ENCODE measurements around the gene OPCML. TPM values are rescaled to one million over a fixed set of nuclear protein-coding genes. Genes with fewer than 3 reads are reported as not detected.

The OPCML gene
- total RNA-seq, 1 experiment from 2014 or later = not detected

- intact Hi-C loops (cut with micrococcal nuclease; ENCODE audit: unreplicated experiment) = no loop called here
- Histone ChIP-seq H3K36me3 (ENCODE audit: control insufficient read depth, insufficient read depth, low read length) (no peaks in the 10 kb centered on the region), H3K9me3 (ENCODE audit: control insufficient read depth, insufficient read depth, low read depth, low read length) (no peaks in the 10 kb centered on the region; the same call in 1 of the 2 replicates), H3K4me3 (ENCODE audit: low read depth in 2 of 2, low read length in 2 of 2) (no peak overlapping the region), H3K4me1 (ENCODE audit: control insufficient read depth, insufficient read depth, low read length) (no peaks in the 10 kb centered on the region), H3K27ac (ENCODE audit: low read length) (no peak overlapping the region), H3K27me3 (ENCODE audit: control insufficient read depth, insufficient read depth, low read length) (no peaks in the 10 kb centered on the region)
- TF ChIP-seq CTCF (IDR thresholded peaks at IDR 0.05) = no peak
- TF ChIP-seq TCF7L2 (IDR thresholded peaks at IDR 0.05; ENCODE audit: low read depth, low read length) = no peak
- TF ChIP-seq REST (IDR thresholded peaks at IDR 0.05; ENCODE audit: insufficient read depth in 1 of 2, low read depth in 2 of 2, low read length in 1 of 2) = no peak
- TF ChIP-seq POLR2AphosphoS5 (IDR thresholded peaks at IDR 0.05; ENCODE audit: low read depth, low read length) = no peak
- TF ChIP-seq SIN3A (IDR thresholded peaks at IDR 0.05; ENCODE audit: borderline replicate concordance, insufficient read depth, low read depth, low read length) = no peak
- ChIA-PET POLR2A (no interaction called here), CTCF (no interaction called here)
- ATAC-seq (no peak), DNase-seq (ENCODE audit: low read depth, low spot score) (no peak)
- BruUV-seq (replicated peaks) = no TSS peak
- in situ Hi-C loops (cut with HindIII; ENCODE audit: low pct_unique_long_range_greater_than_20kb, low sequenced_read_pairs) = no loop called here
Measured at GRCh38 chr11:132909021-132909606, 623.2 kb downstream of the OPCML start.

GRCh38 chr11:132908414-132908810 is 623.9 kb downstream of the OPCML start:
- no peak for ATAC-seq
- intact Hi-C loops (cut with micrococcal nuclease; ENCODE audit: unreplicated experiment) = no loop called here
- CTCF ChIA-PET = no interaction called here

More at GRCh38 chr11:132908414-132908810, 623.9 kb downstream of the OPCML start:
- Histone ChIP-seq H3K9me3 (ENCODE audit: control insufficient read depth, insufficient read depth, low read depth, low read length) (no peaks in the 10 kb centered on the region; the same call in 1 of the 2 replicates), H3K36me3 (ENCODE audit: control insufficient read depth, insufficient read depth, low read length) (no peaks in the 10 kb centered on the region), H3K27ac (ENCODE audit: low read length) (no peak overlapping the region), H3K4me3 (ENCODE audit: low read depth in 2 of 2, low read length in 2 of 2) (no peak overlapping the region), H3K4me1 (ENCODE audit: control insufficient read depth, insufficient read depth, low read length) (no peaks in the 10 kb centered on the region), H3K27me3 (ENCODE audit: control insufficient read depth, insufficient read depth, low read length) (no peaks in the 10 kb centered on the region)
- POLR2A ChIA-PET = no interaction called here
- BruUV-seq (replicated peaks) = no TSS peak
- TF ChIP-seq POLR2AphosphoS5 (IDR thresholded peaks at IDR 0.05; ENCODE audit: low read depth, low read length) = no peak
- no peak for TF ChIP-seq REST (IDR thresholded peaks at IDR 0.05; ENCODE audit: insufficient read depth in 1 of 2, low read depth in 2 of 2, low read length in 1 of 2)
- TF ChIP-seq TCF7L2 (IDR thresholded peaks at IDR 0.05; ENCODE audit: low read depth, low read length) = no peak
- no peak for TF ChIP-seq SIN3A (IDR thresholded peaks at IDR 0.05; ENCODE audit: borderline replicate concordance, insufficient read depth, low read depth, low read length)
- TF ChIP-seq CTCF (IDR thresholded peaks at IDR 0.05) = no peak
- in situ Hi-C loops (cut with HindIII; ENCODE audit: low pct_unique_long_range_greater_than_20kb, low sequenced_read_pairs) = no loop called here
- no peak for DNase-seq (ENCODE audit: low read depth, low spot score)
